Measurements from ENCODE around the gene ZFYVE28. TPM values are rescaled to one million over a fixed set of nuclear protein-coding genes. Genes with fewer than 3 reads are reported as not detected.

ZFYVE28 gene
- total RNA-seq, 1 donor from 2014 or later, result 3.3 TPM

- no peak for TF ChIP-seq CTCF (IDR thresholded peaks at IDR 0.05)
- no peak overlapping the region for H3K27ac Mint-ChIP-seq (ENCODE audit: unreplicated experiment)
- no peak overlapping the region for H3K4me3 Mint-ChIP-seq (ENCODE audit: unreplicated experiment)
- no peaks in the 10 kb centered on the region for H3K36me3 Mint-ChIP-seq (ENCODE audit: low read depth)
- H3K4me1 Mint-ChIP-seq (ENCODE audit: low read depth), result no peaks in the 10 kb centered on the region
- DNase-seq (ENCODE audit: low spot score), result no peak
- H3K9me3 Mint-ChIP-seq (ENCODE audit: low read depth), result no peaks in the 10 kb centered on the region
- peaks cover 4% of the 10 kb centered on the region for H3K27me3 Mint-ChIP-seq (ENCODE audit: low read depth)
Measured at GRCh38 chr4:2449051-2449450, 30.6 kb upstream of the ZFYVE28 start.

GRCh38 chr4:2448589-2448988 lies 30.1 kb upstream of the ZFYVE28 start:
- H3K36me3 Mint-ChIP-seq (ENCODE audit: low read depth), result no peaks in the 10 kb centered on the region
- H3K4me3 Mint-ChIP-seq (ENCODE audit: unreplicated experiment), result no peak overlapping the region
- no peak for TF ChIP-seq CTCF (IDR thresholded peaks at IDR 0.05)
- peaks cover 4% of the 10 kb centered on the region for H3K27me3 Mint-ChIP-seq (ENCODE audit: low read depth)
- no peaks in the 10 kb centered on the region for H3K9me3 Mint-ChIP-seq (ENCODE audit: low read depth)
- no peak overlapping the region for H3K27ac Mint-ChIP-seq (ENCODE audit: unreplicated experiment)
- DNase-seq (ENCODE audit: low spot score), result peak; percentile 86
- no peaks in the 10 kb centered on the region for H3K4me1 Mint-ChIP-seq (ENCODE audit: low read depth)

GRCh38 chr4:2446656-2447564 lies 28.5 kb upstream of the ZFYVE28 start:
- Mint-ChIP-seq H3K27me3 (ENCODE audit: low read depth) (peaks cover 2% of the 10 kb centered on the region), H3K36me3 (ENCODE audit: low read depth) (no peaks in the 10 kb centered on the region), H3K27ac (ENCODE audit: unreplicated experiment) (no peak overlapping the region), H3K4me3 (ENCODE audit: unreplicated experiment) (no peak overlapping the region), H3K9me3 (ENCODE audit: low read depth) (no peaks in the 10 kb centered on the region), H3K4me1 (ENCODE audit: low read depth) (no peaks in the 10 kb centered on the region)
- DNase-seq (ENCODE audit: low spot score), result no peak
- no peak for TF ChIP-seq CTCF (IDR thresholded peaks at IDR 0.05)

- no peaks in the 10 kb centered on the region for H3K9me3 Mint-ChIP-seq (ENCODE audit: low read depth)
- H3K36me3 Mint-ChIP-seq (ENCODE audit: low read depth), result no peaks in the 10 kb centered on the region
- H3K27me3 Mint-ChIP-seq (ENCODE audit: low read depth), result no peaks in the 10 kb centered on the region
- H3K4me1 Mint-ChIP-seq (ENCODE audit: low read depth), result no peaks in the 10 kb centered on the region
- no peak overlapping the region for H3K27ac Mint-ChIP-seq (ENCODE audit: unreplicated experiment)
- no peak overlapping the region for H3K4me3 Mint-ChIP-seq (ENCODE audit: unreplicated experiment)
- DNase-seq (ENCODE audit: low spot score), result no peak
- no peak for TF ChIP-seq CTCF (IDR thresholded peaks at IDR 0.05)
Measured at GRCh38 chr4:2445571-2445970, 27.1 kb upstream of the ZFYVE28 start.

- no peak for DNase-seq (ENCODE audit: low spot score)
- Mint-ChIP-seq H3K27me3 (ENCODE audit: low read depth) (no peaks in the 10 kb centered on the region), H3K27ac (ENCODE audit: unreplicated experiment) (no peak overlapping the region), H3K36me3 (ENCODE audit: low read depth) (no peaks in the 10 kb centered on the region), H3K4me3 (ENCODE audit: unreplicated experiment) (no peak overlapping the region), H3K9me3 (ENCODE audit: low read depth) (no peaks in the 10 kb centered on the region), H3K4me1 (ENCODE audit: low read depth) (no peaks in the 10 kb centered on the region)
- no peak for TF ChIP-seq CTCF (IDR thresholded peaks at IDR 0.05)
Measured at GRCh38 chr4:2445130-2445529, 26.7 kb upstream of the ZFYVE28 start.
